Large intestine (tissue), 3 donors: Measurements from ENCODE around the gene RBM47. TPM values are rescaled to one million over a fixed set of nuclear protein-coding genes. Genes with fewer than 3 reads are reported as not detected.
A peak's percentile ranks its signal among the peaks of the same experiment; 100 is the strongest.
"Not testable (repeated sequence)": the region's sequence is repeated elsewhere in the genome, so short reads cannot be mapped to it uniquely, and the experiment has no call there.

Source experiments
- DNase-seq, 2 donors: peaks; one replicate each; pipeline versions ENCODE4 v3.0.0 to v3.0.0-alpha.2; 2013
- H3K27ac ChIP-seq: one replicate; pipeline ENCODE4 v1.5.1; 2013; ENCODE audit warnings: low read length
- H3K27me3 ChIP-seq: 2 replicates; pipeline ENCODE4 v1.6.1; 2013; ENCODE audit warnings: low read length; ENCODE audit not compliant: control insufficient read depth, insufficient read depth
- H3K36me3 ChIP-seq: 2 replicates; pipeline ENCODE4 v1.6.1; 2013; ENCODE audit warnings: low read length; ENCODE audit not compliant: control insufficient read depth, insufficient read depth
- H3K4me1 ChIP-seq: one replicate; pipeline ENCODE4 v1.6.1; 2013; ENCODE audit warnings: low read length; ENCODE audit not compliant: control insufficient read depth, insufficient read depth
- H3K4me3 ChIP-seq: one replicate; pipeline ENCODE4 v1.5.1; 2013; ENCODE audit warnings: low read length
- H3K9me3 ChIP-seq: one replicate; pipeline ENCODE4 v1.6.1; 2013; ENCODE audit warnings: mild to moderate bottlenecking, low read depth, low read length, moderate library complexity; ENCODE audit not compliant: control insufficient read depth
- WGBS: methylation state at CpG from one replicate; pipeline ENCODE4 v1.1.5; 2013; ENCODE audit warnings: low lambda C conversion rate; ENCODE audit not compliant: insufficient coverage; 5-methylcytosine and 5-hydroxymethylcytosine counted together
- polyA plus RNA-seq: library from polyadenylated mRNA; unstranded; fragments of 120-200 nt; gene quantifications from one replicate; pipeline ENCODE4 v1.2.1, GENCODE V29; 2013

RBM47 gene
- polyA plus RNA-seq, 1 donor = 98.4 TPM

DNA sequence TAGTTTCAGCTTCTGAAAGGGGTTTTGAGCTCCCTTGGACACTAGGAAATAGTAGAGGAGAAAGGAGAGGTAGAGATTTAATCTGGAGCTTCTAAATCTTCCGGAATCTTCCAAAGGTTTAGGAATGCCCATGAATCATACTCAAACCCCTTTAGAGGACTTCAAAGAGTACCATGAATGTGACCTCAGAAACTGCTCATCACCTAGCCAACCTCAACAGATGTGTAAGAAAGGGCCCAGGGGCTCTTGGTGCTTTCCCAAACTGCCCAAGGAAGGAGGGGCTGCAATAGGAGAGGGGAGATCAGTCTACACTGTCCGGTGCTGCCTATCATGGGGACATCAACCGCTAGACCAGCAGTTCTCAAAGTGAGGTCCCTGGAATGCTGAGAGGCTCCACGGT lies 109.1 kb downstream of the RBM47 start:
- no peaks in the 10 kb centered on the region for H3K27me3 ChIP-seq
- no peak for DNase-seq
- H3K36me3 ChIP-seq = no peaks in the 10 kb centered on the region
- WGBS = no CpG with 5 or more reads among the region's 4 CpGs
- peaks cover 9% of the 10 kb centered on the region for H3K4me1 ChIP-seq
- H3K9me3 ChIP-seq = no peaks in the 10 kb centered on the region
- no peak overlapping the region for H3K27ac ChIP-seq
- no peak overlapping the region for H3K4me3 ChIP-seq

DNA sequence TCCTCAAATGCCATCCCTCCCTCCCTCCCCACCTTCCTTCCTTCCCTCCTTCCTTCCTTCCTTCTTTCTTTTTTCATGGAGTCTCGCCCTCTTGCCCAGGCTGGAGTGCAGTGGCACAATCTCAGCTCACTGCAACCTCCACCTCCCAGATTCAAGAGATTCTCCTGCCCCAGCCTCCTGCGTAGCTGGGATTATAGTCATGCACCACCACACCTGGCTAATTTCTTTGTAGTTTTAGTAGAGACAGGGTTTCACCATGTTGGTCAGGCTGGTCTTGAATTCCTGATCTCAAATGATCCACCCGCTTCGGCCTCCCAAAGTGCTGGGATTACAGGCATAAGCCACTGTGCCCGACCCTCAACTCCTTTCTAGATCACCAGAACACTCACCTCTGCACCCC lies 112.6 kb downstream of the RBM47 start:
- H3K27ac ChIP-seq, H3K4me3 ChIP-seq, H3K9me3 ChIP-seq, H3K36me3 ChIP-seq, H3K4me1 ChIP-seq, H3K27me3 ChIP-seq, DNase-seq: not testable (repeated sequence)
- WGBS = no CpG with 5 or more reads among the region's 5 CpGs

DNA sequence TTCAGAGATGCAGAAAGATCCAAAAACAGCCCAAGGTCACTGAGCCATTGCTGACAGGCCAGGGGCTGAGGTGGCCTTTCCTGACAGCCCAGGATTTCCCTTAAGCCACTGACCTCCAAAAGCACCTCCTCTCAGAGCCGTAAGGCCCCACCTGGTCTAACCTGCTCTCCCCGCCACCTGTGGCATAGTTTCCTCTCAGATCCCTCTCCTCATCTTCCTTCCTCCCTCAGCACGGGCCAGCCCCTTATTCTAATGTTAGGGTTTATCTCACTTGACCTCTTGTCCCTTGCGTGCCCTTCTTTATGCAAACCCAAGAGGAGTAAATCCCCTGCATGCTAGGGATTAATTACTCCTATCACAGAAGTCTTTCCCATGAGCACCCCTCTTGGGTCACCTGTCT lies 113.0 kb downstream of the RBM47 start:
- no peak overlapping the region for H3K4me3 ChIP-seq
- no peaks in the 10 kb centered on the region for H3K27me3 ChIP-seq
- H3K36me3 ChIP-seq = no peaks in the 10 kb centered on the region
- DNase-seq = peak in 1 of 2 donors; percentile 27
- WGBS = 60% methylated on average over 1 of the region's 4 CpGs
- H3K27ac ChIP-seq = peak overlapping the region; percentile 99
- peaks cover 6% of the 10 kb centered on the region for H3K4me1 ChIP-seq
- no peaks in the 10 kb centered on the region for H3K9me3 ChIP-seq

DNA sequence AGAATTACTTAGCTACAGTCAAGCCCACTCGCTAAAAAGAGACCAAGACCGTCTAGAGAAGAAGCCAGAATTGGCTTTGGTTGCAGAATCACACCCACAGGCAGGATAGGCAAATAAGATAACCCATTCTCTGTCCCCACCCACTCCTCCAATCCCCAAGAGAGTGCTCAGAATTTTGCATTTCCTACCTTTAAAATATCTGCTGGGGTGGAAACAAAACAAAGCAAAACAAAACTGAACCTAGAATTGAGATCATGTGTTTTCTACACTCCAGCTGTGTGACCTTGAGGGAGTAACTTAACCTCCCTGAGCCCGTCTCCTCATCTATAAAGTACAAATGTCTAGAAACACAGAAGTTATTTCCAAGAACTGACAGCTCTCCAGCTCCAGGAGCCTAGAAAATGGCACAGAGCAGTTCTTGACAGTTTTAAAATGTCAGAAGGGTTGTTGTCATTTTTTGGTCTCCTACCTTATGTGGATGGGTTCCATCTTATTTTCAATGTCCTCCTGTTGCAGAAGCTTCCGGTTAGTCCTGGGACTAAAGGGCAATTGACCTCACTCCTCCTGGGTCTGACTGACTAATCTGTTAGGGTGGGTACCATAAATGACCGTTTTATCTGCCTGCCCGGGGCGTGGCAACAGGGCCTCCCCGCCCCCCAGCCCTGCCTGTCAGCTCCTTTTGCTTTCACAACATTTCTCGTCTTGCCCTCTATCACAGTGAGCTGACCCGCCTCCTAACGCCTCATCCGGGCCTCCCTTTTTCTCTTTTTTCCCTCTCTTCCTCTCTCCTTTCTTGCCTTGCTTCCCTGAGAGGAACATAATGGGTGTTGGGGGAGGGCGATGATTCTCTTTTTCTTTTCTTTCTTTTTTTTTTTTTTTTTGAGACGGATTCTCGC lies 114.0 kb downstream of the RBM47 start:
- Histone ChIP-seq H3K27ac (peak overlapping the region; percentile 99), H3K4me3 (peak overlapping the region; percentile 64)

DNA sequence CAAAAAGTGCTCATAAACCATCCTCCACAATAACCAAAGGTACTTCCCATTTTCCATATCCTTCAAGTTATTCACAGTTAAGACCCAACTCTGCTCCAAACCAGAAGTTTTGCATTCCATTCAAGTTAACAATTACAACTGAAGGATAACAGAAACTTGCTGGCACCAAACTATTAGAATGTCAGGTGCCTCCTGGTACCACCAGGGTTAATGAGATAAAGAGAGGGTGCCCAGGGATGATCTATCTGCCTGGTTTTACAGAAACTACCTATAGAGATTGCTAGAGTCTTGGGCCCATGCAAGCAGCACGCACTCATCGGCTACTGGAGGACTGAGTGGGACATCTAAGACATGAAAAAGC lies 114.6 kb downstream of the RBM47 start:
- peak overlapping the region; percentile 99 for H3K27ac ChIP-seq
- DNase-seq = peak; percentile 63 to 85
- no peaks in the 10 kb centered on the region for H3K27me3 ChIP-seq
- no peaks in the 10 kb centered on the region for H3K36me3 ChIP-seq
- no CpG with 5 or more reads among the region's 2 CpGs for WGBS
- peaks cover 6% of the 10 kb centered on the region for H3K4me1 ChIP-seq
- H3K4me3 ChIP-seq = peak overlapping the region; percentile 64
- no peaks in the 10 kb centered on the region for H3K9me3 ChIP-seq

More for the DNA sequence above, 114.0 kb downstream of the RBM47 start:
- H3K9me3 ChIP-seq = no peaks in the 10 kb centered on the region
- peaks cover 6% of the 10 kb centered on the region for H3K4me1 ChIP-seq
- WGBS = no CpG with 5 or more reads among the region's 15 CpGs
- no peaks in the 10 kb centered on the region for H3K27me3 ChIP-seq
- DNase-seq = peak; percentile 93 to 97
- H3K36me3 ChIP-seq = no peaks in the 10 kb centered on the region

DNA sequence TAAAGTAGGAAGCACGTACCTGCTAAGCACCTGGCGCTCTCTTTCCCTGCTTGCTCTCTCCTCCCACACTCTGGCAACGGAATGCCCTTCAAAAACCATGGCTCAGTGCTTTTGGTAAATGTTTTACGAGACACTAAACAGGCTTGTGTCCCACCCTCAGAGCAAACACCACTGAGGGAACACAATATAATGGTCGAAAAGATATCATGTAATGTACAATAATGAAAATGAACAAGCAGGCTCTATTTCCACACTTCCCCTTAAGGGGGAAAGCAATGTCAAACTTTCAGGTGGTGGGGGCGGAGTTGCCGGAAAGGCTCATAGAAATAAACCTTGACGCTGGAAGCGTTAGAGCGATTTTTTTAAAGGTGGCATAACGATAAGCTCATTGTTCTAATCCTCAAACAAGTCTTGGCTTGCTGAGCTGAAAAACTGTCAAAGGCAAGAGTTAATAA lies 115.1 kb downstream of the RBM47 start:
- no peaks in the 10 kb centered on the region for H3K9me3 ChIP-seq
- H3K27me3 ChIP-seq = no peaks in the 10 kb centered on the region
- H3K27ac ChIP-seq = peak overlapping the region; percentile 99
- no peaks in the 10 kb centered on the region for H3K36me3 ChIP-seq
- peaks cover 6% of the 10 kb centered on the region for H3K4me1 ChIP-seq
- H3K4me3 ChIP-seq = peak overlapping the region; percentile 64
- 0% methylated on average over 2 of the region's 11 CpGs for WGBS
- DNase-seq = peak; percentile 69 to 89

DNA sequence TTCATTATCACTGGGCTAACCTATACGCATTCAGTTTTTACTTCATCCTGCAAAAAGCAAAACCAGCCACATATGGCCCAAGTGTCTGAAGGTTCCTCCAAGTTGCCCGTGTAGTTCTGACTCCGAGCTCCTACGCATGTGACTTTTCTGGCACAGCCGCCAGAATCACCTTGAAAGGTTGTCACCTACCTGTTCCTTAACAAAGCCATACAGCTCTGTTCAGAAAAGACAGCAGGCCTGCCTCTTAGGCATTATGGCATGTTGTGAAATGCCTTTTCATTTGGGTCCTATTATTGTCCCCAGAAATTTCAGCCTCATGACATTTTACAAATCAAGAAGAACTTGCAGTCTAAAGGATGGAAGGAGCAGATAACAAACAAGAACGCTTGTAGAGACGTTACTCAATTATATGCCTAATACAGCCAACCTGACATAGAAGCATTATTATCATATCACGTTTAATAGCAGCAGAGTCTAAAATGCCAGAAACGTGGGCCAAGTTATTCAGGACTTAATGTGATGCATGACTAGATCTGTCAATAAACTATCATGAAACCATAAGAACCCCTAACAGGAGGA lies 118.5 kb downstream of the RBM47 start:
- no peaks in the 10 kb centered on the region for H3K27me3 ChIP-seq
- WGBS = no CpG with 5 or more reads among the region's 9 CpGs
- H3K27ac ChIP-seq = peak overlapping the region; percentile 99
- H3K36me3 ChIP-seq = peaks cover 4% of the 10 kb centered on the region
- H3K4me3 ChIP-seq = peak overlapping the region; percentile 35
- H3K9me3 ChIP-seq = no peaks in the 10 kb centered on the region
- peak; percentile 33 to 63 for DNase-seq
- H3K4me1 ChIP-seq = peaks cover 13% of the 10 kb centered on the region

DNA sequence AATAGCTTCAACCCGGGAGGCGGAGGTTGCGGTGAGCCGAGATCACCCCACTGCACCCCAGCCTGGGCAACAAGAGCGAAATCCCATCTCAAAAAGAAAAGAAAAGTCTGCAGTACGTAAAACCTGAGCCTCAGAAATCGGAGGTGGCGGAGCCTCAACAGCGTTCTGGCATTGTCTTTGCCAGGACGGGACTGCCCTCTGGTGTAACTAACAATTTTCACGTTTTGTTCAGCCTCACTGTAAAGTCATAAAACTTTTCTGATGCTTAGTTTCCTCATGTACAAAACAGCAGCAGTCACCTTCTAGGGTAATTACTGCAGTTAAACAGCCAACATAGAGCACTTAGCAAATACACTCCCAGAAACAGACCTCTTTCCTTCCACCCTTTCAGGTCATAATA lies 121.7 kb downstream of the RBM47 start:
- peak; percentile 44 to 74 for DNase-seq
- no peaks in the 10 kb centered on the region for H3K27me3 ChIP-seq
- H3K9me3 ChIP-seq = no peaks in the 10 kb centered on the region
- H3K36me3 ChIP-seq = peaks cover 8% of the 10 kb centered on the region
- H3K4me1 ChIP-seq = peaks cover 26% of the 10 kb centered on the region
- 18% methylated on average over 2 of the region's 11 CpGs for WGBS
- peak overlapping the region; percentile 1 for H3K4me3 ChIP-seq
- peak overlapping the region; percentile 76 for H3K27ac ChIP-seq

DNA sequence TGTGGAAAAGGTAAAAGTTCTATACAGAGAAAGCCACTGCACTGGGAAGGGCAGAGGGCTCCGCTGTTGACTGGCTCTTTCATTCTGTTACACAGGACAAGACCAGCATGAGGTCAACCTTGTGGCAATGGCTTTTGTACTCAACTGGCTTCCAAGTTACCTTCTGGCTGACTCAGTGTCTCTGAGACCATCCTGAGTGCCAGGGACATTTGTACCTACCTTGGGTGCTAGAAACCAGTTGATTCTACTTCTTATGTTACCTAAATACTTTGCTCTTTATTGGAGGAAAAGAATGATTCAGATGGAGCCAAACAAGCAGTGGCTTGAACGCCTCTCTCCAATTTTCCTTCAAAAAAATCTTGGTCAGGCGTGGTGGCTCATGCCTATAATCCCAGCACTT lies 123.2 kb downstream of the RBM47 start:
- H3K36me3 ChIP-seq = peaks cover 21% of the 10 kb centered on the region
- no peaks in the 10 kb centered on the region for H3K27me3 ChIP-seq
- H3K27ac ChIP-seq = peak overlapping the region; percentile 71
- no peaks in the 10 kb centered on the region for H3K9me3 ChIP-seq
- DNase-seq = no peak
- H3K4me3 ChIP-seq = no peak overlapping the region
- no CpG with 5 or more reads among the region's 3 CpGs for WGBS
- H3K4me1 ChIP-seq = peaks cover 26% of the 10 kb centered on the region

DNA sequence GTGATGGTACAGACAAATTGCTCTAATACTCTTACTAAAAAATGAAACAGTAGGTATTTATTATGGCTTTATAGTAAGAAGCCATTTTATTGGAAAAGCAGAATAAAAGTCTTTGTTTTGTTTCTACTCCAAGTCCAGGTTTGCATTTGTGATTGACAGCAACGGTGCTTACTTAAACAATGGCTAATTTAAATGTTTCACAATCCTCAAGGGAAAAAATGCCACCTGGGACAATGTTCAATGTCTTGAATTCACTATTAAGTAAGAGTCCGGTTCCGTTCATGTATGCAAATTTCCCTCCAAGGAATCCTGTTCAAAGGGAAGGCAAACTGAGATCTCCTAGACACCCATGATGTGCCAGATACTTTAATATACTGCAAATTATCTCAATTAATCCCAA lies 123.6 kb downstream of the RBM47 start:
- no peaks in the 10 kb centered on the region for H3K9me3 ChIP-seq
- H3K27me3 ChIP-seq = no peaks in the 10 kb centered on the region
- H3K4me1 ChIP-seq = peaks cover 28% of the 10 kb centered on the region
- peak overlapping the region; percentile 71 for H3K27ac ChIP-seq
- no peak overlapping the region for H3K4me3 ChIP-seq
- no CpG with 5 or more reads among the region's 3 CpGs for WGBS
- DNase-seq = peak; percentile 40 to 75
- peaks cover 24% of the 10 kb centered on the region for H3K36me3 ChIP-seq
